HCT116 (cell line): ENCODE measurements around the gene LTA4H. TPM values are rescaled to one million over a fixed set of nuclear protein-coding genes. Genes with fewer than 3 reads are reported as not detected.

ENCODE experiments used
- ATAC-seq: fragments of 200-7000 bp; cut with Tn5 transposase; 2 replicates; pipeline ENCODE4 v1.9.1; 2020; ENCODE audit warnings: mild to moderate bottlenecking, moderate library complexity
- BruUV-seq: library from RNA; stranded (reverse); fragments of 400-500 nt; replicated peaks from 2 replicates; lab custom pipeline; 2021; lab: Mats Ljungman, UMichigan
- CTCF ChIA-PET: fragments of 300-600 bp; sonication (Branson Sonifier 250); formaldehyde crosslinking; loops from one replicate; lab custom pipeline; 2021; ENCODE audit warnings: antibody characterized with exemption; lab: Charles Lee
- POLR2A ChIA-PET: fragments of 300-600, 350-600 bp; sonication (Branson Sonifier 250); formaldehyde crosslinking; loops from one replicate; lab custom pipeline; 2021; ENCODE audit warnings: antibody characterized with exemption; lab: Charles Lee
- RAD21 ChIA-PET, 2 experiments: fragments of 300-600 bp; sonication (Branson Sonifier 250); formaldehyde crosslinking; loops; one replicate each; lab custom pipeline; 2023; ENCODE audit warnings: low total read pairs in 2 of 2; ENCODE audit not compliant: uncharacterized antibody in 2 of 2, unreplicated experiment in 2 of 2, low non-redundant PET in 1 of 2; lab: Charles Lee
- DNase-seq: peaks from one replicate; pipeline ENCODE4 v3.0.0-alpha.2; 2010; ENCODE audit warnings: low read depth, low spot score
- H2AFZ ChIP-seq: fragments of 200-600 bp; shearing (Covaris generic), sonication (generic); 2 replicates; pipeline ENCODE4 v1.6.1; 2017; ENCODE audit warnings: low read depth, mixed run types, mixed read lengths, antibody characterized with exemption, low read length; ENCODE audit not compliant: poor library complexity, severe bottlenecking
- H3K27ac ChIP-seq: 2 replicates; pipeline ENCODE4 v1.5.1; 2012; ENCODE audit warnings: low read depth, low read length
- H3K27me3 ChIP-seq: fragments of 200-600 bp; sonication (generic); 2 replicates; pipeline ENCODE4 v1.6.1; 2016; ENCODE audit warnings: mixed run types, low read length, mixed read lengths; ENCODE audit not compliant: insufficient read depth
- H3K36me3 ChIP-seq, 2 experiments: fragments of 200-500 bp in 1 of 2; fragments of 200-600 bp in 1 of 2; sonication (Bioruptor generic) in 1 of 2; sonication (generic) in 1 of 2; 2 replicates each; pipeline versions ENCODE4 v1.5.1 to v1.6.1; 2014 to 2016; ENCODE audit warnings: low read length in 2 of 2, inconsistent platforms in 1 of 2, mixed read lengths in 1 of 2, mixed run types in 1 of 2; ENCODE audit not compliant: insufficient read depth in 2 of 2, control insufficient read depth in 1 of 2
- H3K4me1 ChIP-seq, 2 experiments: fragments of 200-600 bp in 1 of 2; sonication (generic) in 1 of 2; 2 replicates each; pipeline versions ENCODE4 v1.5.1 to v1.6.1; 2012 to 2017; ENCODE audit warnings: low read length in 2 of 2, inconsistent platforms in 1 of 2, mild to moderate bottlenecking in 1 of 2, mixed read lengths in 1 of 2, mixed run types in 1 of 2, moderate library complexity in 1 of 2; ENCODE audit not compliant: insufficient read depth in 2 of 2, control insufficient read depth in 1 of 2
- H3K4me2 ChIP-seq: fragments of 200-600 bp; sonication (generic); 2 replicates; pipeline ENCODE4 v1.6.1; 2017; ENCODE audit warnings: mixed run types, low read length, mixed read lengths
- H3K4me3 ChIP-seq, 2 experiments: fragments of 200-600 bp in 1 of 2; sonication (generic) in 1 of 2; replicated peaks in 1 of 2; 2 replicates each; pipeline ENCODE4 v1.5.1; 2011 to 2016; ENCODE audit warnings: low read length in 2 of 2, control low read depth in 1 of 2, low read depth in 1 of 2, mild to moderate bottlenecking in 1 of 2, mixed read lengths in 1 of 2, mixed run types in 1 of 2
- H3K79me2 ChIP-seq: fragments of 200-600 bp; sonication (generic); 2 replicates; pipeline ENCODE4 v1.6.1; 2017; ENCODE audit warnings: mild to moderate bottlenecking, mixed run types, low read length, moderate library complexity, mixed read lengths; ENCODE audit not compliant: insufficient read depth
- H3K9ac ChIP-seq: fragments of 200-600 bp; sonication (generic); 2 replicates; pipeline ENCODE4 v1.6.1; 2016; ENCODE audit warnings: low read length, mixed read lengths
- H3K9me2 ChIP-seq: fragments of 200-600 bp; sonication (generic), shearing (Covaris generic); 2 replicates; pipeline ENCODE4 v1.6.1; 2017; ENCODE audit warnings: mixed run types, mild to moderate bottlenecking, moderate library complexity; ENCODE audit not compliant: insufficient read depth
- H3K9me3 ChIP-seq, 2 experiments: fragments of 200-500 bp in 1 of 2; fragments of 200-600 bp in 1 of 2; sonication (Bioruptor generic) in 1 of 2; sonication (generic) in 1 of 2; 2 replicates each; pipeline ENCODE4 v1.6.1; 2014 to 2017; ENCODE audit warnings: low read length in 2 of 2, mixed read lengths in 2 of 2, inconsistent platforms in 1 of 2, low read depth in 1 of 2, mild to moderate bottlenecking in 1 of 2, mixed run types in 1 of 2, moderate library complexity in 1 of 2; ENCODE audit not compliant: control insufficient read depth in 1 of 2, insufficient read depth in 1 of 2
- H4K20me1 ChIP-seq: fragments of 200-600 bp; sonication (generic), shearing (Covaris generic); 2 replicates; pipeline ENCODE4 v1.6.1; 2017; ENCODE audit warnings: mixed run types, mild to moderate bottlenecking, moderate library complexity; ENCODE audit not compliant: insufficient read depth
- CEBPB ChIP-seq: IDR thresholded peaks from 2 replicates; pipeline ENCODE4 v1.6.1; 2012; ENCODE audit warnings: low read depth
- CTCF ChIP-seq, 3 experiments: fragments of 200-600 bp in 1 of 3; sonication (generic) in 1 of 3; IDR thresholded peaks in 2 of 3; conservative IDR thresholded peaks in 1 of 3; 2 replicates each; pipeline ENCODE4 v1.5.1; 2012 to 2017; ENCODE audit warnings: low read depth in 2 of 3, low read length in 2 of 3, antibody characterized with exemption in 1 of 3, borderline replicate concordance in 1 of 3, control low read depth in 1 of 3, mild to moderate bottlenecking in 1 of 3, mixed read lengths in 1 of 3, mixed run types in 1 of 3, moderate library complexity in 1 of 3; ENCODE audit not compliant: insufficient read depth in 1 of 3
- EGR1 ChIP-seq: IDR thresholded peaks from 2 replicates; pipeline ENCODE4 v1.6.1; 2012; ENCODE audit warnings: low read depth
- ELF1 ChIP-seq: IDR thresholded peaks from 2 replicates; pipeline ENCODE4 v1.6.1; 2012; ENCODE audit warnings: low read depth, borderline replicate concordance
- EZH2 ChIP-seq: fragments of 200-600 bp; sonication (generic); IDR thresholded peaks from 2 replicates; pipeline ENCODE4 v1.6.1; 2017; ENCODE audit warnings: antibody characterized with exemption, mixed run types
- EZH2phosphoT487 ChIP-seq: fragments of 200-600 bp; IDR thresholded peaks from 2 replicates; pipeline ENCODE4 v1.6.1; 2018; ENCODE audit warnings: antibody characterized with exemption, borderline replicate concordance
- FOSL1 ChIP-seq: IDR thresholded peaks from 2 replicates; pipeline ENCODE4 v1.6.1; 2012; ENCODE audit warnings: low read depth
- JUND ChIP-seq: IDR thresholded peaks from 2 replicates; pipeline ENCODE4 v1.6.1; 2012
- POLR2AphosphoS5 ChIP-seq: IDR thresholded peaks from 2 replicates; pipeline ENCODE4 v1.6.1; 2011; ENCODE audit warnings: mild to moderate bottlenecking, low read depth, low read length, moderate library complexity
- RAD21 ChIP-seq: IDR thresholded peaks from 2 replicates; pipeline ENCODE4 v1.6.1; 2012; ENCODE audit warnings: low read depth, mild to moderate bottlenecking
- SIN3A ChIP-seq: IDR thresholded peaks from 2 replicates; pipeline ENCODE4 v1.6.1; 2012; ENCODE audit warnings: low read depth
- SRF ChIP-seq: IDR thresholded peaks from 2 replicates; pipeline ENCODE4 v1.6.1; 2012; ENCODE audit warnings: low read depth
- ZFX ChIP-seq: fragments of 450-650 bp; IDR thresholded peaks from 2 replicates; pipeline ENCODE4 v1.6.1; 2017
- intact Hi-C: fragments of 100-400 bp; cut with micrococcal nuclease; formaldehyde crosslinking; loops from 2 replicates; pipeline ENCODE4 v1.10.0; 2022
- total RNA-seq: library from RNA; stranded (reverse); gene quantifications from one replicate; pipeline ENCODE4 v1.2.1, GENCODE V29; 2021; ENCODE audit not compliant: unreplicated experiment
- TF ChIP-seq, protein P1 (sequence below): IDR thresholded peaks from 2 replicates; pipeline ENCODE4 v1.6.1; 2012

LTA4H gene
- total RNA-seq, 1 experiment from 2014 or later = 163 TPM

DNA sequence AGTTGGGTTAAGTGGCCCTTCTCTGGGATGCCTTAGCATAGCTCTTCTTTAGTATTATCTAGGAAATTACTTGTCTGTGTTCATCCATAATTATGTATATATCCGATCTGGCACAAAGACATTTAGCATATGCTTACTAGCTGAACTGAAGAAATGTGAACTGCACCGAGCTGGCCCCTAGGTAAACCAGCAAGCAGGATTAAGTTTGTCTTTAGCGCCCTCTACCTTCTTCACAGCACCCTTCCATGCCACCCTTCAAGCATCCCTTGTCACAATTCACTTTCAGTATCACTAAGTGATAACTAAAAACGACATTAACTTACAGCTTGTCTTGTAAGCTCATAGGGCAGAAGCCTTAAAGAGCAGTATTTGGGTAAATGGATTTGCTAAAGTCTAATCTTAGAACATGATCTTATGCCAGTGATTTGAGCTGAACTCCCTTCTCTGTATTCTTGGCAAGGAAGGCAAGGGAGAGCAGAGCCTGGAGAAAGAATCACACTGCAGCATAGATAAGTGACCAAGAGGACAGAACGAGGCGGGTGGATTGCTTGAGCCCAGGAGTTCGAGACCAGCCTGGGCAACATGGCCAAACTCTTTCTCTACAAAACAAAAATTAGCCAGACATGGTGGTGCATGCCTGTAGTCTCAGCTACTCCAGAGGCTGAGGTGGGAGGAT is 36.6 kb downstream of the LTA4H start:
- Histone ChIP-seq H3K27ac (no peak overlapping the region), H3K9ac (no peak overlapping the region), H3K36me3 (peaks cover 0 to 12% of the 10 kb centered on the region in 2 experiments; a peak in 3 of 4 replicates), H3K9me3 (no peaks in the 10 kb centered on the region), H2AFZ (no peak overlapping the region), H3K4me3 (no peak overlapping the region), H3K79me2 (no peaks in the 10 kb centered on the region), H3K4me2 (no peak overlapping the region)
- intact Hi-C loops = loop anchor here (2.0 kb wide), 1 partner anchor 80 kb away; no protein-coding TSS in a partner anchor
- peak; percentile 96 for ATAC-seq
- DNase-seq = peak; percentile 35
- BruUV-seq = no TSS peak
- CTCF ChIA-PET = interaction anchor here (0.6 to 2.4 kb wide), 19 partner anchors 9 to 518 kb away, joined by 3 to 20 read pairs (median 4); no protein-coding TSS in a partner anchor
- RAD21 ChIA-PET = interaction anchor here (0.6 to 1.0 kb wide), 5 partner anchors 29 to 1853 kb away, joined by 3 to 7 read pairs (median 4); no protein-coding TSS in a partner anchor
- TF ChIP-seq EZH2 (no peak), ELF1 (no peak), JUND (no peak), ZFX (no peak), CTCF (IDR thresholded peaks at IDR 0.05 in 2 of 3, conservative IDR thresholded peaks at IDR 0.05 in 1 of 3; ENCODE audit: borderline replicate concordance in 1 of 3, insufficient read depth in 1 of 3, low read depth in 2 of 3, low read length in 2 of 3) (peak; percentile 62 to 80 (median 72)), EGR1 (no peak), SIN3A (no peak), POLR2AphosphoS5 (no peak), SRF (no peak), CEBPB (no peak), FOSL1 (no peak), RAD21 (peak; percentile 73), EZH2phosphoT487 (no peak)
- TF ChIP-seq, protein P1, sequence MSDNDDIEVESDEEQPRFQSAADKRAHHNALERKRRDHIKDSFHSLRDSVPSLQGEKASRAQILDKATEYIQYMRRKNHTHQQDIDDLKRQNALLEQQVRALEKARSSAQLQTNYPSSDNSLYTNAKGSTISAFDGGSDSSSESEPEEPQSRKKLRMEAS = no peak
- TF ChIP-seq, all 23 proteins: peak for 2
- Histone ChIP-seq H3K27me3 (no peaks in the 10 kb centered on the region), H3K4me1 (no peaks in the 10 kb centered on the region), H3K9me2 (no peaks in the 10 kb centered on the region), H4K20me1 (no peaks in the 10 kb centered on the region)
- POLR2A ChIA-PET = no interaction called here
